GM18505 (cell line): Measurements from ENCODE around the gene DRD3.

Source experiments
- ATAC-seq: cut with Tn5 transposase; IDR thresholded peaks from one replicate; pipeline ENCODE4 v1.9.1; 2021; ENCODE audit not compliant: unreplicated experiment
- POLR2A ChIP-seq: IDR thresholded peaks from 4 replicates; pipeline ENCODE4 v1.6.1; 2011; ENCODE audit warnings: borderline replicate concordance; ENCODE audit not compliant: insufficient read depth, insufficient read length; ENCODE audit errors: extremely low read depth

DRD3 gene

GRCh38 chr3:114093016-114093380, 85.9 kb downstream of the DRD3 start:
- TF ChIP-seq POLR2A = no peak
- ATAC-seq = no peak

- TF ChIP-seq POLR2A = no peak
- no peak for ATAC-seq
These were observed 86.5 kb downstream of the DRD3 start for GRCh38 chr3:114092151-114093015.

- no peak for ATAC-seq
These were observed 89.2 kb downstream of the DRD3 start for GRCh38 chr3:114089675-114090074.

GRCh38 chr3:114086356-114086755, 92.5 kb downstream of the DRD3 start:
- ATAC-seq = no peak
- TF ChIP-seq POLR2A = no peak

More at GRCh38 chr3:114089675-114090074, 89.2 kb downstream of the DRD3 start:
- no peak for TF ChIP-seq POLR2A

GRCh38 chr3:114083112-114083511, 95.7 kb downstream of the DRD3 start:
- ATAC-seq = no peak
- TF ChIP-seq POLR2A = no peak

GRCh38 chr3:114081037-114081436, 97.8 kb downstream of the DRD3 start:
- no peak for ATAC-seq
- TF ChIP-seq POLR2A = no peak

- TF ChIP-seq POLR2A = no peak
- no peak for ATAC-seq
These were observed 98.7 kb downstream of the DRD3 start for GRCh38 chr3:114080201-114080600.

- no peak for ATAC-seq
- no peak for TF ChIP-seq POLR2A
These were observed 99.1 kb downstream of the DRD3 start for GRCh38 chr3:114079761-114080160.

- no peak for ATAC-seq
- TF ChIP-seq POLR2A = no peak
These were observed 100.7 kb downstream of the DRD3 start for GRCh38 chr3:114078126-114078525.
